Right lobe of liver (tissue), 6 donors: ENCODE measurements around the gene CARD16. TPM values are rescaled to one million over a fixed set of nuclear protein-coding genes. Genes with fewer than 3 reads are reported as not detected.

Source experiments
- ATAC-seq, 4 donors: fragments of 200-7000 bp; cut with Tn5 transposase; one replicate each; pipeline ENCODE4 v1.9.1; 2020; ENCODE audit warnings: mild to moderate bottlenecking in 4 of 4, moderate library complexity in 4 of 4
- DNase-seq, 3 donors: peaks; one replicate each; pipeline ENCODE4 v3.0.0-alpha.2; 2020
- H3K27ac ChIP-seq, 3 donors: fragments of 200-600 bp; one replicate each; pipeline ENCODE4 v1.8.0; 2022
- H3K27me3 ChIP-seq, 2 donors: fragments of 200-600 bp; one replicate each; pipeline ENCODE4 v1.8.0; 2022
- H3K36me3 ChIP-seq, 4 donors: fragments of 200-600 bp; sonication (generic) in 1 of 4; one replicate each; pipeline versions ENCODE4 v1.5.1 to v1.8.0; 2017 to 2022; ENCODE audit warnings: control low read depth in 1 of 4
- H3K4me1 ChIP-seq, 4 donors: fragments of 200-600 bp; sonication (generic) in 1 of 4; one replicate each; pipeline versions ENCODE4 v1.5.1 to v1.8.0; 2017 to 2022; ENCODE audit warnings: control low read depth in 1 of 4
- H3K4me3 ChIP-seq, 3 donors: fragments of 200-600 bp; one replicate each; pipeline ENCODE4 v1.8.0; 2022
- H3K9me3 ChIP-seq, 4 donors: fragments of 200-600 bp; sonication (generic) in 1 of 4; one replicate each; pipeline versions ENCODE4 v1.5.1 to v1.8.0; 2017 to 2022; ENCODE audit warnings: control low read depth in 1 of 4
- CTCF ChIP-seq, 4 donors: fragments of 200-600 bp in 3 of 4; fragments of 450-650 bp in 1 of 4; IDR thresholded peaks; one replicate each; pipeline versions ENCODE4 v1.5.1 to v1.8.0; 2016 to 2022; ENCODE audit warnings: antibody characterized with exemption in 4 of 4, mild to moderate bottlenecking in 2 of 4
- POLR2A ChIP-seq: fragments of 450-650 bp; IDR thresholded peaks from one replicate; pipeline ENCODE4 v1.6.1; 2017; ENCODE audit warnings: antibody characterized with exemption, mild to moderate bottlenecking
- WGBS: methylation state at CpG from one replicate; pipeline ENCODE4 v1.1.6; 2018; ENCODE audit warnings: low coverage, low lambda C conversion rate; ENCODE audit not compliant: insufficient coverage; ENCODE audit errors: missing lambda C conversion rate; 5-methylcytosine and 5-hydroxymethylcytosine counted together
- intact Hi-C, 2 donors: fragments of 100-400 bp; cut with DNase I; formaldehyde crosslinking; loops; one replicate each; pipeline versions ENCODE4 v1.11.2 to v1.14.1; 2022
- total RNA-seq, 6 experiments: library from RNA; depleted of rRNA in 2 of 6; stranded (reverse); fragments of >200 nt in 2 of 6; fragmentation: NEBNext Ultra II Directional in 3 of 6; extraction: Animal tissue kit (Norgen Biotek cat#: 25700) in 3 of 6; gene quantifications; one replicate each; pipeline versions ENCODE4 v1.1.0 to v1.2.4, GENCODE V29; 2016 to 2023
- donor health status: DM: no; HTN: yes; CAD: no.
- donor health status: DM: no; HTN: no; CAD: no.
- donor health status: DM: no; HTN: no; CAD: no.
- donor health status: DM: no; HTN: yes; CAD: no.
- donor health status: DM: no; HTN: yes; CAD: no.

The CARD16 gene
- total RNA-seq, 6 experiments from 2014 or later: 1.8 to 12.8 (median 7.1) TPM

DNA sequence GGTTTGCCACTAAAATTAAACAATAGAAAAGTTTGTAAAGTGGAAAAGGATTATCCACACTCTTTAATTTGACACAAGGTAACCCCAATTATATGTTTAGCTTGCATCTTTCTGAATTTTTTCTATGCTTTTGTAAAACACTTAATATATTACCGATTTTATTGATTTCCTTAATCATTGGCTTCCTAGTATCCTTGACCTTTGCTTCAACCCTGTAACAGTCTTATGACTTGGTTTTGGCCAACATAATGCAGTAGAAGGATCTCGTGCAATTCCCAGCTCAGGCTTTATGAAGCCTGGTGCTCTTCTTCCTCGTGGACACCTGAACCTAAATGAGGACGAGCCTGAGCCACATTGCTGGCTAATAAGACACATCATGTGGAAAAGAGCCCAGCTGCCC is 53.1 kb downstream of the CARD16 start:
- intact Hi-C loops: no loop called here
- H3K9me3 ChIP-seq: no peaks in the 10 kb centered on the region
- H3K27me3 ChIP-seq: no peaks in the 10 kb centered on the region
- H3K4me1 ChIP-seq: no peaks in the 10 kb centered on the region
- no peaks in the 10 kb centered on the region for H3K36me3 ChIP-seq
- DNase-seq: no peak
- no peak for ATAC-seq
- 56% methylated on average over 4 of the region's 4 CpGs for WGBS
- TF ChIP-seq POLR2A (no peak), CTCF (IDR thresholded peaks at IDR 0.05) (no peak)
- no peak overlapping the region for H3K4me3 ChIP-seq
- no peak overlapping the region for H3K27ac ChIP-seq

Other genes starting within 250 kb of the CARD16 start
- not detected for gene CASP12, start 146.9 kb downstream of the CARD16 start, total RNA-seq
- gene CASP4, start 76.8 kb downstream of the CARD16 start, total RNA-seq: 100 to 1,000 TPM in 3 of 6 experiments, 10 to 100 TPM in 3; 16.2 to 126 (median 74.8) TPM
- gene CASP5, start 22.2 kb downstream of the CARD16 start, total RNA-seq: under 1 TPM in 3 of 6 experiments, not detected in 3; 0.27 to 0.50 (median 0.35) TPM
- 10 to 100 TPM in 2 of 6 experiments, 1 to 10 TPM in 4; 3.7 to 19.2 (median 6.5) TPM for gene CASP1, start 10.2 kb downstream of the CARD16 start, total RNA-seq
- gene CARD18, start 94.4 kb upstream of the CARD16 start, total RNA-seq: not detected